Panc1 (cell line): ENCODE measurements around the gene SORD. TPM values are rescaled to one million over a fixed set of nuclear protein-coding genes. Genes with fewer than 3 reads are reported as not detected.
"Not testable (repeated sequence)": the region's sequence is repeated elsewhere in the genome, so short reads cannot be mapped to it uniquely, and the experiment has no call there.

Experiments used
- ATAC-seq: fragments of 200-7000 bp; cut with Tn5 transposase; 2 replicates; pipeline ENCODE4 v1.9.1; 2020; ENCODE audit warnings: mild to moderate bottlenecking, moderate library complexity
- BruUV-seq: library from RNA; stranded (reverse); fragments of 400-500 nt; replicated peaks from 2 replicates; lab custom pipeline; 2021; lab: Mats Ljungman, UMichigan
- CTCF ChIA-PET: fragments of 300-600 bp; sonication (Branson Sonifier 250); formaldehyde crosslinking; loops from one replicate; lab custom pipeline; 2022; ENCODE audit warnings: antibody characterized with exemption; lab: Charles Lee
- POLR2A ChIA-PET: fragments of 300-600 bp; sonication (Branson Sonifier 250); formaldehyde crosslinking; loops from one replicate; lab custom pipeline; 2022; ENCODE audit warnings: antibody characterized with exemption; lab: Charles Lee
- DNase-seq: peaks from one replicate; pipeline ENCODE4 v3.0.0-alpha.2; 2010; ENCODE audit warnings: low read depth, low spot score
- H3K27ac ChIP-seq: 2 replicates; pipeline ENCODE4 v1.5.1; 2011; ENCODE audit warnings: mild to moderate bottlenecking, low read length, inconsistent platforms
- H3K27me3 ChIP-seq: fragments of 200-500 bp; sonication (Bioruptor generic); 2 replicates; pipeline ENCODE4 v1.6.0; 2014; ENCODE audit warnings: low read length, inconsistent platforms; ENCODE audit not compliant: control insufficient read depth, insufficient read depth
- H3K36me3 ChIP-seq: fragments of 200-500 bp; sonication (Bioruptor generic); 2 replicates; pipeline ENCODE4 v1.5.1; 2014; ENCODE audit warnings: inconsistent platforms, mild to moderate bottlenecking, low read length, moderate library complexity; ENCODE audit not compliant: control insufficient read depth, insufficient read depth
- H3K4me1 ChIP-seq: 2 replicates; pipeline ENCODE4 v1.5.1; 2011; ENCODE audit warnings: inconsistent platforms, mild to moderate bottlenecking, low read length, moderate library complexity; ENCODE audit not compliant: control insufficient read depth, insufficient read depth
- H3K4me3 ChIP-seq, 2 experiments: 2 replicates each; pipeline ENCODE4 v1.5.1; 2011 to 2012; ENCODE audit warnings: low read depth in 2 of 2, low read length in 2 of 2, mild to moderate bottlenecking in 2 of 2, inconsistent platforms in 1 of 2, moderate library complexity in 1 of 2
- H3K9me3 ChIP-seq: fragments of 200-500 bp; sonication (Bioruptor generic); 2 replicates; pipeline ENCODE4 v1.5.1; 2014; ENCODE audit warnings: low read depth, mild to moderate bottlenecking, inconsistent platforms, low read length, moderate library complexity; ENCODE audit not compliant: control insufficient read depth, insufficient read depth
- in situ Hi-C: cut with HindIII; loops from 2 replicates; pipeline ENCODE4 v1.10.0; 2016; ENCODE audit warnings: low sequenced_read_pairs, low pct_unique_long_range_greater_than_20kb
- intact Hi-C: fragments of 100-400 bp; cut with micrococcal nuclease; formaldehyde crosslinking; loops from one replicate; pipeline ENCODE4 v1.10.0; 2022; ENCODE audit not compliant: unreplicated experiment
- total RNA-seq: library from RNA; stranded (reverse); gene quantifications from one replicate; pipeline ENCODE4 v1.2.1, GENCODE V29; 2021; ENCODE audit not compliant: unreplicated experiment

Gene SORD
- total RNA-seq, 1 experiment from 2014 or later, result 34.0 TPM

GRCh38 chr15:45075440-45076320 is 52.7 kb downstream of the SORD start:
- H3K36me3 ChIP-seq, H3K9me3 ChIP-seq, DNase-seq, BruUV-seq, intact Hi-C loops, CTCF ChIA-PET, H3K27me3 ChIP-seq, H3K4me3 ChIP-seq, in situ Hi-C loops, POLR2A ChIA-PET, H3K27ac ChIP-seq, H3K4me1 ChIP-seq: not testable (repeated sequence)
- ATAC-seq, result peak; percentile 54; the same call in 1 of the 2 replicates

- H3K27ac ChIP-seq, intact Hi-C loops, H3K4me1 ChIP-seq, H3K9me3 ChIP-seq, CTCF ChIA-PET, DNase-seq, in situ Hi-C loops, H3K27me3 ChIP-seq, H3K4me3 ChIP-seq, POLR2A ChIA-PET, H3K36me3 ChIP-seq, ATAC-seq, BruUV-seq: not testable (repeated sequence)
Measured at GRCh38 chr15:45077391-45077790, 54.4 kb downstream of the SORD start.

- ATAC-seq, H3K9me3 ChIP-seq, intact Hi-C loops, H3K4me1 ChIP-seq, BruUV-seq, H3K27ac ChIP-seq, in situ Hi-C loops, H3K27me3 ChIP-seq, H3K4me3 ChIP-seq, CTCF ChIA-PET, DNase-seq, H3K36me3 ChIP-seq: not testable (repeated sequence)
- POLR2A ChIA-PET, result interaction anchor here (0.6 kb wide), 1 partner anchor 82 kb away, joined by 10 read pairs; no protein-coding TSS in a partner anchor
Measured at GRCh38 chr15:45079201-45079600, 56.2 kb downstream of the SORD start.

- DNase-seq, ATAC-seq, CTCF ChIA-PET, H3K4me3 ChIP-seq, H3K36me3 ChIP-seq, H3K4me1 ChIP-seq, intact Hi-C loops, in situ Hi-C loops, H3K27me3 ChIP-seq, BruUV-seq, POLR2A ChIA-PET, H3K9me3 ChIP-seq, H3K27ac ChIP-seq: not testable (repeated sequence)
Measured at GRCh38 chr15:45079628-45080246, 56.7 kb downstream of the SORD start.

- POLR2A ChIA-PET, H3K9me3 ChIP-seq, H3K36me3 ChIP-seq, H3K27ac ChIP-seq, H3K27me3 ChIP-seq, intact Hi-C loops, H3K4me3 ChIP-seq, H3K4me1 ChIP-seq, DNase-seq, ATAC-seq, in situ Hi-C loops, CTCF ChIA-PET, BruUV-seq: not testable (repeated sequence)
Measured at GRCh38 chr15:45080593-45080992, 57.6 kb downstream of the SORD start.

GRCh38 chr15:45082412-45082811 is 59.4 kb downstream of the SORD start:
- H3K4me1 ChIP-seq, ATAC-seq, H3K9me3 ChIP-seq, H3K4me3 ChIP-seq, H3K27me3 ChIP-seq, in situ Hi-C loops, POLR2A ChIA-PET, DNase-seq, H3K27ac ChIP-seq, H3K36me3 ChIP-seq, intact Hi-C loops, CTCF ChIA-PET, BruUV-seq: not testable (repeated sequence)
